ENCODE measurements around the gene C22orf15. TPM values are rescaled to one million over a fixed set of nuclear protein-coding genes. Genes with fewer than 3 reads are reported as not detected.

Gene C22orf15
- total and polyA plus RNA-seq, 4 donors = 0.89 to 4.9 (median 3.0) TPM

DNA sequence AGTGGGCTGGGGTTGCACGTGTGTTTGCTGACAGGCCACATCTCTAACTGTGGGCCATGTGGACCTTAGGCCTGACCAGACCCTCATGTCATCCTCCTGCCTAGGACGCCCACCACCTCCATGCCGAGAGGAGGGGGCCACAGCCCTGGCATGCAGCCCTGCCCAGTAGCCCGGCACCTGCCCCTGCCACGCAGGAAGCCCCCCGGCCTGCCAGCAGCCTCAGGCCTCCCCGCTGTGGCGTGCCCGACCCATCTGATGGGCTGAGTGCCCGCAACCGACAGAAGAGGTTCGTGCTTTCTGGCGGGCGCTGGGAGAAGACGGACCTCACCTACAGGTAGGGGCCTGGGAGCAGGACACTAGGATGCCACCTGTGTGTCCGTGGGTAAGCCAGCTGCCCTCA is 16.3 kb downstream of the C22orf15 start:
- no peak overlapping the region for H3K4me3 ChIP-seq (ENCODE audit: low read depth, low read length)
- H3K27ac ChIP-seq (ENCODE audit: low read depth, low read length) = no peak overlapping the region
- H3K4me1 ChIP-seq (ENCODE audit: control insufficient read depth, insufficient read depth, low read length) = peaks cover 35% of the 10 kb centered on the region
- H3K36me3 ChIP-seq (ENCODE audit: control insufficient read depth, insufficient read depth, low read length) = peaks cover 33% of the 10 kb centered on the region
- DNase-seq (ENCODE audit: low read depth in 4 of 6, low spot score in 6 of 6) = no peak
- H3K9me3 ChIP-seq (ENCODE audit: control insufficient read depth, insufficient read depth, low read length) = no peaks in the 10 kb centered on the region
- H3K27me3 ChIP-seq (ENCODE audit: control insufficient read depth, insufficient read depth, low read length) = no peaks in the 10 kb centered on the region
- 91% methylated on average over 16 of the region's 16 CpGs for WGBS (ENCODE audit: insufficient coverage)

- H3K4me3 ChIP-seq (ENCODE audit: low read depth, low read length) = no peak overlapping the region
- H3K9me3 ChIP-seq (ENCODE audit: control insufficient read depth, insufficient read depth, low read length) = no peaks in the 10 kb centered on the region
- H3K27me3 ChIP-seq (ENCODE audit: control insufficient read depth, insufficient read depth, low read length) = no peaks in the 10 kb centered on the region
- WGBS (ENCODE audit: insufficient coverage) = 91% methylated on average over 5 of the region's 5 CpGs
- peaks cover 33% of the 10 kb centered on the region for H3K36me3 ChIP-seq (ENCODE audit: control insufficient read depth, insufficient read depth, low read length)
- DNase-seq (ENCODE audit: low read depth in 4 of 6, low spot score in 6 of 6) = no peak
- H3K4me1 ChIP-seq (ENCODE audit: control insufficient read depth, insufficient read depth, low read length) = peaks cover 28% of the 10 kb centered on the region
- H3K27ac ChIP-seq (ENCODE audit: low read depth, low read length) = no peak overlapping the region
These were observed 16.9 kb downstream of the C22orf15 start for GRCh38 chr22:23779731-23780130.

GRCh38 chr22:23780146-23780748 is 17.5 kb downstream of the C22orf15 start:
- Histone ChIP-seq H3K27me3 (ENCODE audit: control insufficient read depth, insufficient read depth, low read length) (no peaks in the 10 kb centered on the region), H3K36me3 (ENCODE audit: control insufficient read depth, insufficient read depth, low read length) (peaks cover 33% of the 10 kb centered on the region), H3K4me3 (ENCODE audit: low read depth, low read length) (no peak overlapping the region), H3K27ac (ENCODE audit: low read depth, low read length) (no peak overlapping the region), H3K4me1 (ENCODE audit: control insufficient read depth, insufficient read depth, low read length) (peaks cover 23% of the 10 kb centered on the region), H3K9me3 (ENCODE audit: control insufficient read depth, insufficient read depth, low read length) (no peaks in the 10 kb centered on the region)
- no peak for DNase-seq (ENCODE audit: low read depth in 4 of 6, low spot score in 6 of 6)
- WGBS (ENCODE audit: insufficient coverage) = 90% methylated on average over 20 of the region's 20 CpGs

DNA sequence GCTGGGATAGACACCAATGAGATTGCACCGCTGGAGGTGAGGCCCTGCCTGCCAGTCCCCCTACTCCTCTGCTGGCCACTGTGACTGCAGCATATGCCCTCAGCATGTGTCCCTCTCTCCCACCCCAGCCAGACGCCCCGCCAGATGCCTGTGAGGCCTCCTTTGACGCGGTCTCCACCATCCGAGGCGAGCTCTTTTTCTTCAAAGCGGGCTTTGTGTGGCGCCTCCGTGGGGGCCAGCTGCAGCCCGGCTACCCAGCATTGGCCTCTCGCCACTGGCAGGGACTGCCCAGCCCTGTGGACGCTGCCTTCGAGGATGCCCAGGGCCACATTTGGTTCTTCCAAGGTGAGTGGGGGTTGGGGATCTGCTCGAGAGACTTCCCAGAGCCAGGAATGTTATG is 18.3 kb downstream of the C22orf15 start:
- Histone ChIP-seq H3K4me3 (ENCODE audit: low read depth, low read length) (no peak overlapping the region), H3K36me3 (ENCODE audit: control insufficient read depth, insufficient read depth, low read length) (peaks cover 33% of the 10 kb centered on the region), H3K4me1 (ENCODE audit: control insufficient read depth, insufficient read depth, low read length) (peaks cover 28% of the 10 kb centered on the region), H3K27me3 (ENCODE audit: control insufficient read depth, insufficient read depth, low read length) (no peaks in the 10 kb centered on the region), H3K27ac (ENCODE audit: low read depth, low read length) (no peak overlapping the region), H3K9me3 (ENCODE audit: control insufficient read depth, insufficient read depth, low read length) (no peaks in the 10 kb centered on the region)
- WGBS (ENCODE audit: insufficient coverage) = 31% methylated on average over 15 of the region's 15 CpGs
- DNase-seq (ENCODE audit: low read depth in 4 of 6, low spot score in 6 of 6) = peak in 1 of 6 donors; percentile 72

- peaks cover 34% of the 10 kb centered on the region for H3K4me1 ChIP-seq (ENCODE audit: control insufficient read depth, insufficient read depth, low read length)
- WGBS (ENCODE audit: insufficient coverage) = 77% methylated on average over 10 of the region's 14 CpGs
- H3K27ac ChIP-seq (ENCODE audit: low read depth, low read length) = no peak overlapping the region
- no peak overlapping the region for H3K4me3 ChIP-seq (ENCODE audit: low read depth, low read length)
- no peaks in the 10 kb centered on the region for H3K27me3 ChIP-seq (ENCODE audit: control insufficient read depth, insufficient read depth, low read length)
- DNase-seq (ENCODE audit: low read depth in 4 of 6, low spot score in 6 of 6) = no peak
- H3K36me3 ChIP-seq (ENCODE audit: control insufficient read depth, insufficient read depth, low read length) = peaks cover 33% of the 10 kb centered on the region
- no peaks in the 10 kb centered on the region for H3K9me3 ChIP-seq (ENCODE audit: control insufficient read depth, insufficient read depth, low read length)
These were observed 18.9 kb downstream of the C22orf15 start for GRCh38 chr22:23781511-23782183.

DNA sequence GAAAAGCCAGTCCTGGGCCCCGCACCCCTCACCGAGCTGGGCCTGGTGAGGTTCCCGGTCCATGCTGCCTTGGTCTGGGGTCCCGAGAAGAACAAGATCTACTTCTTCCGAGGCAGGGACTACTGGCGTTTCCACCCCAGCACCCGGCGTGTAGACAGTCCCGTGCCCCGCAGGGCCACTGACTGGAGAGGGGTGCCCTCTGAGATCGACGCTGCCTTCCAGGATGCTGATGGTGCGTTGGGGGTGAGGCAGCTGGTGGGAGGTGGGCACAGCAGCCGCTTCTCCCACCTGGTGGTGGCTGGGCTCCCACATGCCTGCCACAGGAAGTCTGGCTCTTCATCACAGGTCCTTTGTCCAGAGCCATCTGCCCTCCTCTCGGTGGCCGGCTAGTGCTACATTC is 19.5 kb downstream of the C22orf15 start:
- Histone ChIP-seq H3K9me3 (ENCODE audit: control insufficient read depth, insufficient read depth, low read length) (no peaks in the 10 kb centered on the region), H3K27ac (ENCODE audit: low read depth, low read length) (no peak overlapping the region), H3K4me1 (ENCODE audit: control insufficient read depth, insufficient read depth, low read length) (peaks cover 35% of the 10 kb centered on the region), H3K27me3 (ENCODE audit: control insufficient read depth, insufficient read depth, low read length) (no peaks in the 10 kb centered on the region), H3K36me3 (ENCODE audit: control insufficient read depth, insufficient read depth, low read length) (peaks cover 33% of the 10 kb centered on the region), H3K4me3 (ENCODE audit: low read depth, low read length) (no peak overlapping the region)
- no peak for DNase-seq (ENCODE audit: low read depth in 4 of 6, low spot score in 6 of 6)
- WGBS (ENCODE audit: insufficient coverage) = 89% methylated on average over 16 of the region's 16 CpGs

- 85% methylated on average over 1 of the region's 1 CpG for WGBS (ENCODE audit: insufficient coverage)
- no peak overlapping the region for H3K27ac ChIP-seq (ENCODE audit: low read depth, low read length)
These were observed 19.9 kb downstream of the C22orf15 start for GRCh38 chr22:23782703-23783102.

DNA sequence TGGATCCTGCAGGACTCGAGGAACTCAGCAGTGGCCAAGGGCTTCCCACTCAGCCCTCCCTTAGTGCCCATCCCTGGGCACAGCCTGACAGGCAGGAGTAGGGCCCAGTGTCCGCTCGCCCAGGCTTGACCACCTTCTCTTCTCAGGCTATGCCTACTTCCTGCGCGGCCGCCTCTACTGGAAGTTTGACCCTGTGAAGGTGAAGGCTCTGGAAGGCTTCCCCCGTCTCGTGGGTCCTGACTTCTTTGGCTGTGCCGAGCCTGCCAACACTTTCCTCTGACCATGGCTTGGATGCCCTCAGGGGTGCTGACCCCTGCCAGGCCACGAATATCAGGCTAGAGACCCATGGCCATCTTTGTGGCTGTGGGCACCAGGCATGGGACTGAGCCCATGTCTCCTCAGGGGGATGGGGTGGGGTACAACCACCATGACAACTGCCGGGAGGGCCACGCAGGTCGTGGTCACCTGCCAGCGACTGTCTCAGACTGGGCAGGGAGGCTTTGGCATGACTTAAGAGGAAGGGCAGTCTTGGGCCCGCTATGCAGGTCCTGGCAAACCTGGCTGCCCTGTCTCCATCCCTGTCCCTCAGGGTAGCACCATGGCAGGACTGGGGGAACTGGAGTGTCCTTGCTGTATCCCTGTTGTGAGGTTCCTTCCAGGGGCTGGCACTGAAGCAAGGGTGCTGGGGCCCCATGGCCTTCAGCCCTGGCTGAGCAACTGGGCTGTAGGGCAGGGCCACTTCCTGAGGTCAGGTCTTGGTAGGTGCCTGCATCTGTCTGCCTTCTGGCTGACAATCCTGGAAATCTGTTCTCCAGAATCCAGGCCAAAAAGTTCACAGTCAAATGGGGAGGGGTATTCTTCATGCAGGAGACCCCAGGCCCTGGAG is 20.7 kb downstream of the C22orf15 start:
- Histone ChIP-seq H3K4me3 (ENCODE audit: low read depth, low read length) (no peak overlapping the region), H3K36me3 (ENCODE audit: control insufficient read depth, insufficient read depth, low read length) (peaks cover 33% of the 10 kb centered on the region), H3K27ac (ENCODE audit: low read depth, low read length) (no peak overlapping the region), H3K4me1 (ENCODE audit: control insufficient read depth, insufficient read depth, low read length) (peaks cover 42% of the 10 kb centered on the region), H3K9me3 (ENCODE audit: control insufficient read depth, insufficient read depth, low read length) (no peaks in the 10 kb centered on the region), H3K27me3 (ENCODE audit: control insufficient read depth, insufficient read depth, low read length) (no peaks in the 10 kb centered on the region)
- DNase-seq (ENCODE audit: low read depth in 4 of 6, low spot score in 6 of 6) = no peak
- 88% methylated on average over 15 of the region's 15 CpGs for WGBS (ENCODE audit: insufficient coverage)

More at GRCh38 chr22:23782703-23783102, 19.9 kb downstream of the C22orf15 start:
- Histone ChIP-seq H3K4me1 (ENCODE audit: control insufficient read depth, insufficient read depth, low read length) (peaks cover 35% of the 10 kb centered on the region), H3K27me3 (ENCODE audit: control insufficient read depth, insufficient read depth, low read length) (no peaks in the 10 kb centered on the region), H3K36me3 (ENCODE audit: control insufficient read depth, insufficient read depth, low read length) (peaks cover 33% of the 10 kb centered on the region), H3K9me3 (ENCODE audit: control insufficient read depth, insufficient read depth, low read length) (no peaks in the 10 kb centered on the region), H3K4me3 (ENCODE audit: low read depth, low read length) (no peak overlapping the region)
- no peak for DNase-seq (ENCODE audit: low read depth in 4 of 6, low spot score in 6 of 6)

- Histone ChIP-seq H3K27ac (ENCODE audit: low read depth, low read length) (no peak overlapping the region), H3K4me1 (ENCODE audit: control insufficient read depth, insufficient read depth, low read length) (peaks cover 50% of the 10 kb centered on the region), H3K27me3 (ENCODE audit: control insufficient read depth, insufficient read depth, low read length) (no peaks in the 10 kb centered on the region), H3K36me3 (ENCODE audit: control insufficient read depth, insufficient read depth, low read length) (peaks cover 33% of the 10 kb centered on the region), H3K9me3 (ENCODE audit: control insufficient read depth, insufficient read depth, low read length) (no peaks in the 10 kb centered on the region), H3K4me3 (ENCODE audit: low read depth, low read length) (no peak overlapping the region)
- WGBS (ENCODE audit: insufficient coverage) = 79% methylated on average over 3 of the region's 8 CpGs
- DNase-seq (ENCODE audit: low read depth in 4 of 6, low spot score in 6 of 6) = no peak
These were observed 21.5 kb downstream of the C22orf15 start for GRCh38 chr22:23784215-23784732.
